H54 (cell line): ENCODE results near the gene MYOCD.

Source experiments
- DNase-seq: peaks from one replicate; pipeline ENCODE4 v3.0.0; 2011; ENCODE audit warnings: low spot score, mixed read lengths; ENCODE audit not compliant: insufficient read length
- FAIRE-seq: peaks from 3 replicates; lab custom pipeline; 2011; peaks lifted over from hg19 to GRCh38; lab: Jason Lieb, UNC
- POLR2A ChIP-seq: IDR thresholded peaks from 2 replicates; pipeline ENCODE4 v1.6.1; 2011; ENCODE audit warnings: low read depth, mild to moderate bottlenecking, low read length

The MYOCD gene

GRCh38 chr17:12637015-12637414, 28.7 kb upstream of the MYOCD start:
- DNase-seq (no peak), FAIRE-seq (no peak)
- no peak for TF ChIP-seq POLR2A

DNA sequence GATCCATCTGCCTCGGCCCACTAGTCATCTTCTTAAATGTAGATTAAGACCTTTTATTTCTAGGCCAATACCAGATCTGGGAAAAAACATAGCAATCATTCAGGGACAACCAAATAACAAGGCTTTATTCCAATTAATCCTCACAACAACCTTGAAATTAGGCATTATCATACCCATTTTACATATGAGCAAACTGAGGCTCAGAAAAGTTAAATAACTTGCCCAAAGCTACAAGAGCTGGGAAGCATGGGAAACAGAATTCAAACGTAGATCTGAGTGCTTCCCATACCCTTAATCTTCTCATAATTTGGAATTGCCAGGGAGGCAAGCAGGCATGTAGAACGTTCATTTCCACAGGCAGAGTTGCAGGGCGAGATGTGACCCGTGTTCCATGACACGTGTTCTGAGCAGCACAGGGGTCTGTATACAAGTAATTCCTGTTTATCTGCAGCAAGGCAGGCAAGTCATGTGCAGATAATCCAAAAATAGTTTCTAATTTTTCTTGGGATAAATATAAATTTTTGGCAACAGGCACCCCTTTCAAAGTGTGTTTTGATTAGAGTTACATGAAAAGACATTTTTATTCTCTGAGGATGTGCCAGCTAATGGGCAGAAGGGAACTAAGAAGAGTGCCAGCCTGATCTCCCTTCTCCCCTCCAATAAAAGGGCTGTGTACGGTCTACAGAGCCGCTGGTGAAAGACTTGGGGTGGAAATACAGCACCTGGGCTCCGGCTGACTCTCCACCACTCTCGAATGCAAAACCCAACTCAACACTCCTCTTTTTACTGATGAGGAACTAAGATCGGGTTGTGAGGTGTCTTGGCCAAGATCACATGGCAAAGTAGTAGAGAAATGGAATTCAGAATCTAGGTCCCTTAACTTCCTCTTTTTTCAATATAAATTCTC, 27.7 kb upstream of the MYOCD start:
- no peak for DNase-seq
- no peak for TF ChIP-seq POLR2A
- no peak for FAIRE-seq

GRCh38 chr17:12640364-12640763, 25.3 kb upstream of the MYOCD start:
- FAIRE-seq (no peak), DNase-seq (no peak)
- TF ChIP-seq POLR2A, result no peak

- DNase-seq (no peak), FAIRE-seq (no peak)
- no peak for TF ChIP-seq POLR2A
These were observed 24.6 kb upstream of the MYOCD start for GRCh38 chr17:12641084-12641483.

DNA sequence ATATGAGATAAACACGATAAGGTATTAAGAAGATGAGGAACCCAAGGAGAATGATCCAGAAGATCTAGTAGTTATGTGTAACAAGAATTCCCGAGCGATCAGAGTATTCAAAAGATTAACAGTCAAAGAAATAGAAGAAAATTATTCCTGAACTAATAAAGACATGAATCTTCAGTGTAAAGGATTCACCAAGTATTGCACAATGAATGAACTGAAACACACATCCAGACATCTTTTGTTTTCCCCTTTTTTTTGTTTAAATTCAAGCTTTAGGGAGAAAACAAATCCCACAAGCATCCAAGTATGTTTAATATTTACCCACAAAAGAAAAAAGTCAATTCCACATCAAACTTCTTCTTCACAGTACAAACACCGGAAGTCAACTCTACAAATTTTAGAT, 23.7 kb upstream of the MYOCD start:
- DNase-seq (no peak), FAIRE-seq (no peak)
- TF ChIP-seq POLR2A, result no peak

DNA sequence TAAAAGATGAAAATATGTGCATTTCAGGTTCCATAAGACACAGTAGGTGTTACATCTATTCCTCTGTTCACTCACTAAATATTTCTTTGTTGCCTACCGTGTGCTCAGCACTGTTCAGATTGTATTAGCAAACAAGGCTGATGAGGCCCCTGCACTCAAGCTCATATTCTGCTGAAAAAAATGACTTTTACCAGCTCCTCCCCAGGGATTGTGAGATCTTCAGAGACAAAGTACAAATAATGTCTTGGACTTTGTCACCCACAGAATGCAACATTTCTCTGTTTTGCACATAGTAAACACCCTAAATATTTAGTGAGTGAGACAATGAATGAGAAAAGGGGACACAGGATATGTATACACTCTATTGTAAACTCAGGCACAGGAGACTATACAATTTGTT, 21.9 kb upstream of the MYOCD start:
- DNase-seq (no peak), FAIRE-seq (no peak)
- TF ChIP-seq POLR2A, result no peak

- FAIRE-seq, result no peak
- no peak for DNase-seq
- TF ChIP-seq POLR2A, result no peak
These were observed 21.1 kb upstream of the MYOCD start for GRCh38 chr17:12644623-12645022.

DNA sequence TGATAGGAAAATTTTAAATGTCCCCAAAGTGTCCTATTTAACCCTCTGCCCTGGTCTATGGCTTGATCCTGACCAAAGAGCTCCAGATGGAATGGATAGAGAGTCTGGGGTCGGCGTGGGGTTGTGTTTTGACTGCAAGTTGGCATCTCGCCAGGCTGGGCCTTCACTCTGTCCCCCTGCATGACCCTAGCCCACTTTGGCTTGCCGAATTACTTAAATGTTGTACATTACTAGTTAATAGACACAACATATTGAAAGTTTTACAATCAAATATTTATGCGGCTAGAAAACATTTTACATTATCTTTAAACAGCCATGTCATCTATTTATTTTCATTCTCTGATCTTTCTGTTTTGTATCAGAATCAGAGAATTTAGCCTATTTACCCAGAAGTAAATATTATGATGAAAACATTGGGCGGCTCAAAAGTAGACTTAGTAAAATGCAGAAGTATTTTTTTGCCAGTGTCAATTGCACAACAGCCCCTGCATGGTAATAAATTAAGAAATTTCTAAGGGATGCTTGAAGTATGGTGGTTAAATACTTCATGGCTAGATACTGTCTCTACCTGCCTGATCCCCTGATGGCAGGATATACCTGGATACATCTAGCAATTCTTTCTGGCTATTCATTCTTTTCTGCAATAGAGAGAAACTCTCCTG, 18.8 kb upstream of the MYOCD start:
- FAIRE-seq (no peak), DNase-seq (no peak)
- TF ChIP-seq POLR2A, result no peak

DNA sequence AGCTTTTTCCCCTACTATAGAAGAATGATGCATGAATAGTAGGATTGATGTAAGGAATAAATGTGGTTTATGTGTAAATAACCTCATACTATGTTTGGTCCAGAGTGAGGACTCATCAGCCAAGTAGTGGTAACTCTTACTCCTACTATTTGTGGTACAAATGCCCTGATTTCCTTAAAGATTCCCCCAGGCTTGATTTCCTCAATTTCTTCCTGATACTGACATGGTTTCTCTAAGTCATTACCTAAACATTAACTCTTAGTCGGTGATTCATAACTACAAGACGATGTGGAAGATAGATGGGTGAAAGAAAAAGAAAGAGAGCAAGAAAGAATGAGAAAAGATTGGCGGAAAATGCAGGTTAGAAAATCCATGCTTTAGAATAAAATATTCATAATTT, 17.2 kb upstream of the MYOCD start:
- no peak for FAIRE-seq
- no peak for DNase-seq

GRCh38 chr17:12655936-12656335, 9.8 kb upstream of the MYOCD start:
- FAIRE-seq, result no peak

More for the DNA sequence above, 17.2 kb upstream of the MYOCD start:
- no peak for TF ChIP-seq POLR2A

GRCh38 chr17:12656354-12656753, 9.3 kb upstream of the MYOCD start:
- DNase-seq (no peak), FAIRE-seq (no peak)

More at GRCh38 chr17:12655936-12656335, 9.8 kb upstream of the MYOCD start:
- no peak for DNase-seq
- no peak for TF ChIP-seq POLR2A

DNA sequence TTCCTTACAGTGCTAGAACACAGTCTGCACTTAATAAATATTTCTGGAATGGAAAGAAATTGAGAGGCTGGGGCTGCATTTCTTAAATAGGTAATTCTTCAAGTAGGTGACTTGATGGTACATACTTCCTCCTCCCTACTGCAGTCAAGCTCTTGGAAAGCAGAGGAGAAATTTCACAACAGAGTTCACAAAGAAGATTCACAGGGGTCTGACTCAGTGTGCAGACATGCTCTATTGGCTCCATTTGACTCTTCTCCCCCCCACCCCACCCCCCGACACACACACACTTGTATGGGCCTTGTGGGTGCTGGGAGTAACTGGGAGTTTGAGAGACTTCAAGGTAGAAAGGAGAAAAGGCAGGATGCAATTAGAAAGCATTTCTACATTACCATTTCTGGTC, 6.2 kb upstream of the MYOCD start:
- FAIRE-seq, result no peak
- no peak for TF ChIP-seq POLR2A
- no peak for DNase-seq

More at GRCh38 chr17:12656354-12656753, 9.3 kb upstream of the MYOCD start:
- TF ChIP-seq POLR2A, result no peak

DNA sequence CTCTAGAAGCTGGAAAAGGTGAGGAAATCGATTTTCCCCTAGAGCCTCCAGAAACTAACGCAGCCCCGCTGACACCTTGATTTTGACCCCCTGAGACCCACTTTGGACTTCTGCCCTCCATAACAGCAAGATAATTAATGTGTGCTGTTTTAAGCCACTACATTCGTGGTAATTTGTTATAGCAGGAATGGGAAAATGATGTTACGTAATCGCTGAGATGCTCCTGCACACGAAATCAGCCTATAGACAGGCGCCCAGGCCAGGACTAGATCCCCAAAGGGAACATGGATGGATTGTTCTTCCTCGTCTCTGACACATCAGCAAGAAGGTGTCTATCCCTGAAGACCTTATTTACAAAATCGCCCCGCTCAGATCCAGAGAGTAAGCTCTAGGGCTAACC, 1.4 kb upstream of the MYOCD start:
- TF ChIP-seq POLR2A, result no peak
- FAIRE-seq (no peak), DNase-seq (no peak)

DNA sequence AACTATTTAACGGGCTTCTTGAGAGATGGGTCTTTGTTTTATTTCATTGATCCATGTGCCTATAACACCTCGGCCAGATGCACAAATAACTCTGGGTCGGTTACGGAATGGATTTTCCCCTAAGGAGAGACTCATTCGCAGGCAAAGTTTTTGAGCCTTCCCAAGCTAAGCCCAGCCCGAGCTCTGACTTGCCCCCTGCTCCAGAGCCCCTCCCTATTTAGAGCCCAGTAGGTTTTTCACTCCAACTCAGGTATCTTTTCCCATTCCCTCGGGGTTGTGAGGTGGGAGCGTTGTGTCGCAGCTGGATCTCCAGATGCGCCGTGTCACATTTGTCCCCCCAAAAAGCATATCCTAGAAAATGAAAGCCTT, 812 bp upstream of the MYOCD start:
- FAIRE-seq (no peak), DNase-seq (no peak)
- TF ChIP-seq POLR2A, result no peak
